ENCODE results near the gene TMEM135. TPM values are rescaled to one million over a fixed set of nuclear protein-coding genes. Genes with fewer than 3 reads are reported as not detected.

Gene TMEM135
- total and polyA plus RNA-seq, 7 experiments from 2014 or later, result 3.4 to 26.8 (median 10.6) TPM

- Mint-ChIP-seq H3K4me3 (peak overlapping the region; percentile 56 to 89 (median 85)), H3K27ac (peak overlapping the region; percentile 83 to 98 (median 88)), H3K4me1 (peaks cover 16 to 35% (median 29%) of the 10 kb centered on the region in 7 donors), H3K36me3 (peaks cover 5 to 42% (median 27%) of the 10 kb centered on the region in 5 donors), H3K27me3 (no peaks in the 10 kb centered on the region), H3K9me3 (peaks cover 0 to 5% (median 0%) of the 10 kb centered on the region in 11 donors)
- no peak for ATAC-seq
- POLR2A ChIA-PET, result no interaction called here
- H3K4me1 ChIP-seq (ENCODE audit: control insufficient read depth in 2 of 2, insufficient read depth in 2 of 2, low read length in 2 of 2), result no peaks in the 10 kb centered on the region
- peak overlapping the region; percentile 14 for H3K27ac ChIP-seq (ENCODE audit: low read depth, low read length)
- H3K9me3 ChIP-seq (ENCODE audit: control insufficient read depth in 2 of 3, low read length in 3 of 3), result no peaks in the 10 kb centered on the region
- DNase-seq, result peak in 5 of 9 donors; percentile 3 to 25 (median 20)
- intact Hi-C loops (cut with micrococcal nuclease), result loop anchor here in 1 of 2 donors (1.0 kb wide), 2 partner anchors 16 to 44 kb away; partner anchors contain the start of gene TMEM135
- H3K27me3 ChIP-seq (ENCODE audit: control insufficient read depth in 2 of 2, insufficient read depth in 2 of 2, low read length in 2 of 2), result no peaks in the 10 kb centered on the region
- CTCF ChIA-PET, result interaction anchor here (1.3 kb wide), 1 partner anchor 43 kb away, joined by 3 read pairs; the partner anchor contains the start of gene TMEM135
- H3K36me3 ChIP-seq (ENCODE audit: control insufficient read depth in 2 of 3, insufficient read depth in 3 of 3, low read length in 3 of 3), result no peaks in the 10 kb centered on the region
- peak overlapping the region; percentile 6 for H3K4me3 ChIP-seq (ENCODE audit: low read length)
Observed at GRCh38 chr11:87081358-87081757, 43.6 kb downstream of the TMEM135 start.

DNA sequence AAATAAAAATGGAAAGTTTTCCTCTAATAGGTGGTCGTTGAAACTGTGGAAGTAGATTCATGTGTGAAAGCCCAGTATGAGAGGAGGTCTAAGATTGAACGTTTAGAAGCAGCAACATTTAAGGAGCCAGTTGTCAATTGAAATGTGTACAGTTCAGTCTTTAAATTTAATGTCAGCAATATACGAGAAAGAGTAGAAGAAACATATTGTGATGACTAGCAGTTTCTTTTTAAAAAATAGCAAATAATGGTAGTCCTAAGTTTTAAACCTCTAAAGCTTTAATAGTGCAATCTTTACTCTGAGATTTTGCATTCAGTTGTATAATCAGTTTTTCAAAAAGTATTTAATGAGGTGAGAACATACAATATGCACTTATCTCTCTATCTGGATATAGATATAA, 44.9 kb downstream of the TMEM135 start:
- ChIA-PET POLR2A (no interaction called here), CTCF (no interaction called here)
- H3K4me1 ChIP-seq (ENCODE audit: control insufficient read depth in 2 of 2, insufficient read depth in 2 of 2, low read length in 2 of 2), result no peaks in the 10 kb centered on the region
- no peak overlapping the region for H3K4me3 ChIP-seq (ENCODE audit: low read length)
- DNase-seq, result no peak
- H3K27me3 ChIP-seq (ENCODE audit: control insufficient read depth in 2 of 2, insufficient read depth in 2 of 2, low read length in 2 of 2), result no peaks in the 10 kb centered on the region
- peaks cover 11 to 39% (median 23%) of the 10 kb centered on the region in 5 donors for H3K36me3 Mint-ChIP-seq
- intact Hi-C loops (cut with micrococcal nuclease), result no loop called here
- H3K4me3 Mint-ChIP-seq, result peak overlapping the region in 2 of 10 donors; percentile 5 to 44
- no peaks in the 10 kb centered on the region for H3K9me3 ChIP-seq (ENCODE audit: control insufficient read depth in 2 of 3, low read length in 3 of 3)
- peaks cover 0 to 2% (median 0%) of the 10 kb centered on the region in 3 experiments for H3K36me3 ChIP-seq (ENCODE audit: control insufficient read depth in 2 of 3, insufficient read depth in 3 of 3, low read length in 3 of 3)
- H3K27ac ChIP-seq (ENCODE audit: low read depth, low read length), result no peak overlapping the region
- no peaks in the 10 kb centered on the region for H3K27me3 Mint-ChIP-seq
- H3K9me3 Mint-ChIP-seq, result peaks cover 0 to 11% (median 2%) of the 10 kb centered on the region in 11 donors
- H3K4me1 Mint-ChIP-seq, result peaks cover 15 to 35% (median 29%) of the 10 kb centered on the region in 7 donors
- H3K27ac Mint-ChIP-seq, result peak overlapping the region in 2 of 9 donors; percentile 89 to 98
- no peak for ATAC-seq

- Mint-ChIP-seq H3K36me3 (peaks cover 11 to 35% (median 23%) of the 10 kb centered on the region in 5 donors), H3K4me1 (peaks cover 13 to 35% (median 29%) of the 10 kb centered on the region in 7 donors), H3K27ac (peak overlapping the region in 2 of 9 donors; percentile 54 to 79), H3K27me3 (no peaks in the 10 kb centered on the region), H3K9me3 (peaks cover 0 to 11% (median 2%) of the 10 kb centered on the region in 11 donors), H3K4me3 (peak overlapping the region in 3 of 10 donors; percentile 12 to 59 (median 27))
- no peak for DNase-seq
- Histone ChIP-seq H3K27me3 (ENCODE audit: control insufficient read depth in 2 of 2, insufficient read depth in 2 of 2, low read length in 2 of 2) (no peaks in the 10 kb centered on the region), H3K4me3 (ENCODE audit: low read length) (no peak overlapping the region), H3K27ac (ENCODE audit: low read depth, low read length) (no peak overlapping the region), H3K9me3 (ENCODE audit: control insufficient read depth in 2 of 3, low read length in 3 of 3) (no peaks in the 10 kb centered on the region), H3K4me1 (ENCODE audit: control insufficient read depth in 2 of 2, insufficient read depth in 2 of 2, low read length in 2 of 2) (no peaks in the 10 kb centered on the region), H3K36me3 (ENCODE audit: control insufficient read depth in 2 of 3, insufficient read depth in 3 of 3, low read length in 3 of 3) (peaks cover 0 to 3% (median 0%) of the 10 kb centered on the region in 3 experiments)
- ATAC-seq, result no peak
- ChIA-PET CTCF (no interaction called here), POLR2A (no interaction called here)
- intact Hi-C loops (cut with micrococcal nuclease), result no loop called here
Observed at GRCh38 chr11:87083029-87083428, 45.3 kb downstream of the TMEM135 start.

- CTCF ChIA-PET, result no interaction called here
- ATAC-seq (no peak), DNase-seq (no peak)
- Histone ChIP-seq H3K27ac (ENCODE audit: low read depth, low read length) (no peak overlapping the region), H3K36me3 (ENCODE audit: control insufficient read depth in 2 of 3, insufficient read depth in 3 of 3, low read length in 3 of 3) (peaks cover 0 to 11% (median 0%) of the 10 kb centered on the region in 3 experiments), H3K4me1 (ENCODE audit: control insufficient read depth in 2 of 2, insufficient read depth in 2 of 2, low read length in 2 of 2) (no peaks in the 10 kb centered on the region), H3K9me3 (ENCODE audit: control insufficient read depth in 2 of 3, low read length in 3 of 3) (peaks cover 0 to 12% (median 6%) of the 10 kb centered on the region in 3 experiments), H3K4me3 (ENCODE audit: low read length) (no peak overlapping the region), H3K27me3 (ENCODE audit: control insufficient read depth in 2 of 2, insufficient read depth in 2 of 2, low read length in 2 of 2) (no peaks in the 10 kb centered on the region)
- Mint-ChIP-seq H3K4me3 (no peak overlapping the region), H3K27ac (no peak overlapping the region), H3K36me3 (peaks cover 3 to 47% (median 37%) of the 10 kb centered on the region in 5 donors), H3K4me1 (peaks cover 0 to under 1% (median 0%) of the 10 kb centered on the region in 7 donors), H3K9me3 (peaks cover 0 to 35% (median 11%) of the 10 kb centered on the region in 11 donors), H3K27me3 (no peaks in the 10 kb centered on the region)
- POLR2A ChIA-PET, result no interaction called here
- intact Hi-C loops (cut with micrococcal nuclease), result no loop called here
Observed at GRCh38 chr11:87092159-87092558, 54.4 kb downstream of the TMEM135 start.

GRCh38 chr11:87092567-87092966, 54.8 kb downstream of the TMEM135 start:
- H3K4me1 Mint-ChIP-seq, result peaks cover 0 to 4% (median 3%) of the 10 kb centered on the region in 7 donors
- Histone ChIP-seq H3K36me3 (ENCODE audit: control insufficient read depth in 2 of 3, insufficient read depth in 3 of 3, low read length in 3 of 3) (peaks cover 0 to 9% (median 0%) of the 10 kb centered on the region in 3 experiments), H3K4me3 (ENCODE audit: low read length) (no peak overlapping the region), H3K9me3 (ENCODE audit: control insufficient read depth in 2 of 3, low read length in 3 of 3) (peaks cover 0 to 12% (median 6%) of the 10 kb centered on the region in 3 experiments), H3K27me3 (ENCODE audit: control insufficient read depth in 2 of 2, insufficient read depth in 2 of 2, low read length in 2 of 2) (no peaks in the 10 kb centered on the region), H3K4me1 (ENCODE audit: control insufficient read depth in 2 of 2, insufficient read depth in 2 of 2, low read length in 2 of 2) (no peaks in the 10 kb centered on the region), H3K27ac (ENCODE audit: low read depth, low read length) (no peak overlapping the region)
- ChIA-PET POLR2A (no interaction called here), CTCF (no interaction called here)
- DNase-seq (no peak), ATAC-seq (no peak)
- peaks cover 3 to 45% (median 38%) of the 10 kb centered on the region in 5 donors for H3K36me3 Mint-ChIP-seq
- no peak overlapping the region for H3K27ac Mint-ChIP-seq
- H3K27me3 Mint-ChIP-seq, result no peaks in the 10 kb centered on the region
- H3K4me3 Mint-ChIP-seq, result no peak overlapping the region
- H3K9me3 Mint-ChIP-seq, result peaks cover 0 to 34% (median 11%) of the 10 kb centered on the region in 11 donors
- intact Hi-C loops (cut with micrococcal nuclease), result no loop called here

DNA sequence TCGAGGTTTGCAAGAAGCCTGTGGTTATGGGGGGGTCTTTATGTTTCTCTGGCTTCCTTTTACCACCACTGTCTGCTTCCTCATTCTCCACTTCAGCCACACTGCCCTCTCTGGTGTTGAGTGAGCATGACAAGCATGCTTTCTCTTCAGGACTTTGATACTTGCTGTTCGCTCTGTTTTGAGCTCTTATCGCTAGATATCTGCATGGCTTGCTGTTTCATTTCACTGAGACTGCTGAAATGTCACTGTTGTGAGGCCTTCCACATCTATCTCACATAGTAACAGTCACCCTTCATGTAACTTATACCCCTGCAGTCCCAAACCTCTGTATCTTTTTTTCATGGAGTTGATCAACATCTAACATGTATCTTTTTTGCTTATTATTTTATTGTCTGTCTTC, 59.8 kb downstream of the TMEM135 start:
- H3K36me3 ChIP-seq (ENCODE audit: control insufficient read depth in 2 of 3, insufficient read depth in 3 of 3, low read length in 3 of 3), result peaks cover 0 to 8% (median 0%) of the 10 kb centered on the region in 3 experiments
- Mint-ChIP-seq H3K27ac (peak overlapping the region in 2 of 9 donors; percentile 4 to 44), H3K4me1 (peaks cover 1 to 9% (median 8%) of the 10 kb centered on the region in 7 donors), H3K36me3 (peaks cover 3 to 41% (median 30%) of the 10 kb centered on the region in 5 donors), H3K4me3 (peak overlapping the region in 4 of 10 donors; percentile 2 to 53 (median 16)), H3K9me3 (peaks cover 0 to 18% (median 4%) of the 10 kb centered on the region in 11 donors), H3K27me3 (no peaks in the 10 kb centered on the region)
- ATAC-seq, result peak; percentile 82
- H3K4me3 ChIP-seq (ENCODE audit: low read length), result no peak overlapping the region
- no peak overlapping the region for H3K27ac ChIP-seq (ENCODE audit: low read depth, low read length)
- intact Hi-C loops (cut with micrococcal nuclease), result loop anchor here in 1 of 2 donors (1.0 to 5.0 kb wide), 2 partner anchors 16 to 60 kb away; partner anchors contain the start of gene TMEM135
- peaks cover 0 to 6% (median 0%) of the 10 kb centered on the region in 3 experiments for H3K9me3 ChIP-seq (ENCODE audit: control insufficient read depth in 2 of 3, low read length in 3 of 3)
- peak in 6 of 9 donors; percentile 13 to 38 (median 32) for DNase-seq
- CTCF ChIA-PET, result interaction anchor here (0.6 to 0.8 kb wide), 3 partner anchors 8 to 81 kb away, joined by 3 read pairs; no protein-coding TSS in a partner anchor
- no peaks in the 10 kb centered on the region for H3K4me1 ChIP-seq (ENCODE audit: control insufficient read depth in 2 of 2, insufficient read depth in 2 of 2, low read length in 2 of 2)
- POLR2A ChIA-PET, result no interaction called here
- H3K27me3 ChIP-seq (ENCODE audit: control insufficient read depth in 2 of 2, insufficient read depth in 2 of 2, low read length in 2 of 2), result no peaks in the 10 kb centered on the region
